HG03378 (cell line): ENCODE results near the gene RAB3GAP1.
"Not testable (repeated sequence)": the region's sequence is repeated elsewhere in the genome, so short reads cannot be mapped to it uniquely, and the experiment has no call there.

Source experiments
- ATAC-seq: cut with Tn5 transposase; IDR thresholded peaks from one replicate; pipeline ENCODE4 v1.9.1; 2021; ENCODE audit warnings: mild to moderate bottlenecking, moderate library complexity; ENCODE audit not compliant: unreplicated experiment

The RAB3GAP1 gene

DNA sequence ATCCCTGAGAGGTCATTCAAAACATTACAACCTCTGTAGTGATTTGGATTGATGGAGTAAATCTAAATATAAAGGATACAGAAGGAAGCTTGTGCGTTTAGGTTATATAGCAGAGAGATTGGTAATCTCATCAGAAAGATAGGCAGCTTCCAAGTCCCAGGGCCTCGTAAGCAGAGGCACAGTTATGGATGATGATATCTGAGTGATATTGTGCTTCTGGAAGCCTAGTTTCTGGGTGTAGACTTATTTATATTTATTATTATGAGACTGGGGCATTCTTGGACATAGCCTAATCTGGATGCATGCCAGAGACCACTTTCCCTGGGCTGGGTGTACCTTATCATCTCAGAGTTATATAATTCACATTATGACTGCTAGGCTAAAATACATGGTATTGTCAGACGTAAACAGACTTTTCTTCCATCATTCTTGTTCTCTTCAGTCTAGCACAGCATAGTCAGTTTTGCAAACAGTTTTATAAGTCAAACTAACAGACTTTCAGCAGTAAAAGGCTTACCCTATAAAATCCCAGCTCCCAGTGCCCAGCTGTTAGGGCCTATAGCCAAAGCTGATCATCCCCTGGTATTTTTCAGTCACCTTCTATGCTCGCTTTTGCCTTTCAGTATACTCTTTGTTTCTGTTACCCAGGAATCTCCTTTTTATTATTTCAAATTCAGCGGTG lies 47.9 kb downstream of the RAB3GAP1 start:
- no peak for ATAC-seq

DNA sequence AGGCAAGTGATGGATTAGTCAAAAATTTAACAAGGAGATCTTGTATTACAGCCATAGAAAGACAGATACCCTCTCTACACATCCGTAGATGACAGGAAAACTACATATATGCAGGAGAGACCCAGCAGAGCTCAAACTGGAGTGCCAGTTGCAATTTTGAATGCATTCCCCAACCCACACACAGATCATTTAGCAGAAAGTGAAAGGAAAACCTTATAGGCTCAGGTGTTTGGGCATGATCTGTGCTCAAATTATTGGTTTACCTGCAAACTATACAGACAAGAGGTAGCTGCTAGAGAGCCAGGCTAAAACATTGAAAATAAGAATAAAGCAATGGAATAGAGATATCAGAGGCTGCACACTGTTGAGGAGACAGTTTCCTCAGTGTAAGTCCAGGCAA lies 51.8 kb downstream of the RAB3GAP1 start:
- no peak for ATAC-seq

- not testable (repeated sequence) for ATAC-seq
Observed at GRCh38 chr2:135105513-135106316, 53.6 kb downstream of the RAB3GAP1 start.

- ATAC-seq = no peak
Observed at GRCh38 chr2:135113322-135113721, 61.2 kb downstream of the RAB3GAP1 start.

GRCh38 chr2:135119582-135119981 lies 67.5 kb downstream of the RAB3GAP1 start:
- ATAC-seq = no peak

DNA sequence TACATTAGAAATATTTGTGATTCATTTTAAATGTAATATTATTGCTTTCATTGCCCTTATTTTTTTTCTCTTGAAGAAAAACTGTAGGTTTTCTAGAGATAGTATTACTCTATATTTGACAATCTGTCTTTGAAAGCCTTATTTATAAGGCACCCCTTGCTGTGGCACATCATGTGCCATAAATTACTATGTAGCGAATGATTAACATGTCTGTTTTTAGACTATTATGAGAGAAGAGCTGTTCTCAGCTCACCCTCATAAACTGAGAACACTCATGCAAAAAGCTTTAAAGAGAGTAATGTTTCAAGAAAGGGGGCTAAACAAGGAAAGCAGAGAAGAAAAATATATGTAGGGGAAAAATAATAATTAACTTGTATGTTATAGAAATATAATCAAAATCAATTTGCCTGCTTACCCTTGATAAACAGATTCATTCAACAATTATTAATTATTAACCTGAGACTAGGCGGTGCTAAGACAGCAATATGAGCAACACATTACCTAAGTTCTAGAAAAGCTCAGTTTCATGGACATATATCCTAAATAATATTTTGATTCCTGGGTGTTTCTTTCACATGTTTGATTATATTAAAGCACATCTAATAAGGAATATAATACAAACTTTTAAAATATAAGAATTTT lies 69.0 kb downstream of the RAB3GAP1 start:
- no peak for ATAC-seq

- ATAC-seq = not testable (repeated sequence)
Observed at GRCh38 chr2:135121658-135122039, 69.6 kb downstream of the RAB3GAP1 start.

DNA sequence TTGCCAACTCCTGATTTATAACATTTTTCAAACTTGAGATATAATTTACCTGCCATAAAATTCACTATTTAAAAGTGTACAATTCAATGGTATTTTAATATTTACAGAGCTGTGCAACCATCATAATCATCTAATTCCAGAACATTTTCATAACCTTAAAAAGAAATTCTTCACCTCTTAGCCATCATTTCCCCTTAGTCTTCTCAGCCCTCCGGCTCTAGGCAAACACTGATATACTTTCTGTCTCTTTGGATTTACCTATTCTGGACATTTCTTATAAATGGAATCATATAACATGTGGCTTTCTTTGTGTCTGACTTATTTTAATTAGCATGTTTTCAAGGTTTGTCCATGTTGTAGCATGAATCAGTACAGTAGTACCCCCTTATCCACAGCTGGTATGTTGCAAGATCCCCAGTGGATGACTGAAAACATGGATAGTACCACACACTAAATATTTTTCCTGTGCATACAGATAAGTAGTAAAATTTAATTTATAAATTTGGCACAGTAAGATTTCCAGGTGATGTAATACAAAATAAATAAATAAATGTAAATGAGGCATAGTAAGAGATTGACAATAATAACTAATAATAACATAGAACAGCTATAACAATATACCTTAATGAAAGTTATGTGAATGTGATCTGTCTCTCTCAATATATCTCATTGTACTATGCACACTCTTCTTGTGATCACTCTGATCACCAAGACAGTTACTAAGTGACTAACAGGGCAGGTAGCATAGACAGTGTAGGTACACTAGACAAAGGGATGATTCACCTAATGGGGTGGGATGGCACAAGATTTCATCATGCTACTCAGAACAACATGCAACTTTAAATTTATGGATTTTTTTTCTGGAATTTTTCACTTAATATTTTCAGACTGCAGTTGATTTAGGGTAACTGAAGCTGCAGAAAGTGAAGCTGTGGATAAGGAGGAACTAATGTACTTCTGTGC lies 73.1 kb downstream of the RAB3GAP1 start:
- ATAC-seq = no peak

DNA sequence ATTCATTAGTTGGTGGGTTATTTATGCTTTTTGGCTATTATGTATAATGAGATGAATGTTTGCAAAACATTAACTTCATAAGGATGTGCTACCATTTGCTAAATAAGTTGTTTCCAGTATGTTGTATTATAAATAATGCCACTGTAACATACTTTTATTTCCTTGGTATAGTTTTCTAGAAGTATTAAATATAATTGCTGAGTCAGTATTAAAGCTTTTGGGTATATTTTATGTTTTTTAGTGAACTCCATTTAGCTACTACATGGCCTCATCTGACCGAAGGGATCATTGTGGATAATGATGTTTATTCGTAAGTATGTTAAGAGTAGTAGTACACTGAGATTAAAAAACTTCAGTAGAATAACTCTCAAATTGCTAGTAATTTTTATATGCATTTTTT lies 73.8 kb downstream of the RAB3GAP1 start:
- no peak for ATAC-seq

DNA sequence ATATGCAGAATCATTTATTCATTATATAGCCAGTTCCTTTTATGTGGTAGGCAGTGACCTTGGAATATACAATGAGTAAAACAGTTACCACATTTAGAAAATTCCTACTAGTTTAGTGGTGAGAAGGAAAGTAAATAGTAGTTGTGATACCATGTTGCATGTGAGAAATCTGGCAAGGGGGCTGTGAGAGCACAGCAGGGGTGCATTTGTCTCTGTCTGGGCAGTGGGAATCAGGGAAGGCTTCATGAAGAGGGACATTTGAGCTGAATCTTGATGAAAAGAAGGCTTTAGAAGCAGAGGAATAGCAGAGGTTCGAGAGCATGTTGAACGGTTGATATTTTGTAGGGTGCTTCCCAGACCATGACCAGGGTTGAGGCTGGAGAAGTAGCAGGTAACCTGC lies 78.7 kb downstream of the RAB3GAP1 start:
- no peak for ATAC-seq

- ATAC-seq = no peak
Observed at GRCh38 chr2:135132314-135132713, 80.2 kb downstream of the RAB3GAP1 start.

- ATAC-seq = no peak
Observed at GRCh38 chr2:135140606-135141005, 88.5 kb downstream of the RAB3GAP1 start.

DNA sequence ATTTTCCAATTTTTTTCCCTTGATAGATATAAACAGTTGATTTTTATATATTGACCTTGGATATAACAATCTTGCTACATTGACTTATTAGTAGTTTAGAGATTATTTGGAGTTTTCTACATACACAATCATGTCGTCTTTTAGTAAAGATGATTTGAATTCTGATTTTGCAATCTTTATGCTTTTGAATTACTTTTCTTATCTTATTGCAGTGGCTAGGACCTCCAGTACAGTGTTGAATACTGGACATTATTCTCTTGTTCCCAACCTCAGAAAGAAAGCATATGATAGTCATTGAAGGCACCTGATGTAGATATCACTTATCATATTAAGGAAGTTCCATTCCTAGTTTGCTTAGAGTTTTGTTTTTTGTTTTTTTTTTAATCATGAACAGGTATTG lies 90.2 kb downstream of the RAB3GAP1 start:
- ATAC-seq = no peak

DNA sequence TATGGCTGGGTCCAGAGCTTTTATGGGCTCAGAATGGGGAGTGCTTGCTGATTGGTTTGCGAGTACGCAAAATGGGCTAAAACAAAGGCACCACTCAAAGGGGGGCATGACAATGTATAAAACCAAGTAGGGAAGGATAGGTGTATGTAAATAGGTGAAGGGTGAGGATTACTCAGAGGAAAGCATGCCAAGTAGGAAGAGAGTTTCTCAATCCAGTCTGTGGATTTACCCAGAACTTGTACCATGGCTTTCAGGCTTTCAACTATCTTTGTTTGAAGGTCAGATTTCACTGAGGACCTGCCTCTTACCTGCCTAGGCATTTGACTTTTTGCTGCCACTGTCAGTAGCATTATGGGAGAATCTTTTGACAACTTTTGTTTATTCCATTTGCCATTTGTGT lies 92.3 kb downstream of the RAB3GAP1 start:
- ATAC-seq = no peak

DNA sequence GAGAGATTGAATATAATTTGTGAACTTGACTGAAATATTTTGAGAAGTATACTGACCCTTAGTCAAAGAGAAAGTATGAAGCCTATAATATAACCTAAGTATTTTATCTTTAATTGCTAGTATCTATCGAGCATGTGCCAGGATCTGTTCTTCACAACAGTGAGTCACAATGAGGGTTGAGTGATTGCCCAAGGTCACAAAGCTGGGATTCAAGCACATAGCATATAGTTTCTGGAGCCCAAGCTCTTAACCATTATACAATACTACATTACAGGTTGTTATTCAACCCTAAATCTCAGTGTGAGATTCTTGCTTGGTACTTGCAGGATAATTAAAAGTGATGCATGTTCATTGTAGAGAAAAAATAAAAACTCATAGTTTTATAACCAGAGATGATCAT lies 97.2 kb downstream of the RAB3GAP1 start:
- no peak for ATAC-seq

- ATAC-seq = no peak
Observed at GRCh38 chr2:135150725-135151124, 98.6 kb downstream of the RAB3GAP1 start.

GRCh38 chr2:135151615-135152014 lies 99.5 kb downstream of the RAB3GAP1 start:
- no peak for ATAC-seq

DNA sequence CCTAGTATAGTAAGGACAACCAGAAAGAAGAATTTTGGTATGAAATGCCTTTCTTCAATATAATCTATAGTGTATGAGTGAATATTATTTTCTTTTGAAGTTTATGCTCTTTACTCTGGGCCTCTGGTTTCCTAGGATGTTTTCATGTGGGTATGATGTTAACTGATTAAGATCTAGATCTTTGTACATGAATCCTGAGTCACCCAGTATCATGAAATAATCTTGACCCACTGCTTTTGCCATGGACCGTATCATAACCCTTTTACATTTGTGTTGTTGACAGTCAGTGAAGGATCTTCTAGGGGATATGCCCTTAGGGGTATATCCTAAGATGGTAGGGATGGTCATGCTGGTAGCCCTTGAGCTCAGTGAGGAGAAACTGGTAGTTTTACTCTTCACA lies 100.3 kb downstream of the RAB3GAP1 start:
- ATAC-seq = no peak

DNA sequence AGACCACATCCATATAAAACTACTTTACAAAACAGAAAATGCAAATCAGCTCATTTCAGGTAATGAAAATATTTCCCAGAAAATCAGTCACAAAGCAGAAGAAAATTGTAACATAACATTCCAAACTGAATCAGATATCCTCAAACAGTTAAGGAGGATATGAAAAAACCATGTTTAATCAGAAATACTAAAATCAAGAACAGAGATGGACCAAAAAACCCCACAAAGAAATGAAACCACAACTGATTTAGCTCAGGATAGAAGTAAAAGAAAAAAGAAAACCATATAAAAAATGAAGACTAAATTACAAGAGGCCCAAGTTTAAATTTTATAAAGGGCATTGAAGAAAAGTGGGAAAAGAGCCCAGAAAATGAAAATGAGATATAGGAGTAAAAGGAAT lies 102.9 kb downstream of the RAB3GAP1 start:
- no peak for ATAC-seq

DNA sequence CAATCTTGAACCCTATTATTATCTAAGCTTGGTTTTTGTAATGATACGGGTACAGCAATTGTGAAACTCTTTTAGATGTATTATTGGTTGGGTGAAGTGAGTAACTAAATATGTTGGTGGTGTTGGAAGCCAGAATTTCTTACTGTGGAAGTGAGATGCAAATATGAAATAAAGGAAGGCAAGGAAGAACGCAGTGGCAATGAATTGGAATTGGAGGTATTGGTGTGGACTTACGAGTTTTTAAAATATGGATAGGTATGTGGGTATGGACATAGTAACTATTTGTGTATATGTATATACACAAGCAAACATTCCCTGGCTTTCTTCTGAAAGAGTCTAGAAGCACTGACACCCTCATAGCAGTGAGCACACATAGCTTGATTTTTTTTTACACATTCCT lies 105.8 kb downstream of the RAB3GAP1 start:
- ATAC-seq = no peak

GRCh38 chr2:135159191-135159590 lies 107.1 kb downstream of the RAB3GAP1 start:
- no peak for ATAC-seq
